SK-N-SH (cell line): ENCODE results near the gene RASD2. TPM values are rescaled to one million over a fixed set of nuclear protein-coding genes. Genes with fewer than 3 reads are reported as not detected.

Source experiments
- CTCF ChIA-PET: fragments of 300-600, 350-600 bp; formaldehyde crosslinking; extraction: SDS; loops from one replicate; lab custom pipeline; 2021; lab: Yijun Ruan, JAX
- POLR2A ChIA-PET: fragments of 350-600 bp; sonication (Branson Sonifier 250); formaldehyde crosslinking; extraction: SDS; loops from one replicate; lab custom pipeline; 2020; ENCODE audit warnings: antibody characterized with exemption, inconsistent platforms; lab: Yijun Ruan, JAX
- DNase-seq: peaks from one replicate; pipeline ENCODE4 v3.0.0; 2012
- H2AFZ ChIP-seq: fragments of 200-600 bp; sonication (generic); 2 replicates; pipeline ENCODE4 v1.8.1; 2016; ENCODE audit warnings: antibody characterized with exemption, mild to moderate bottlenecking, low read depth
- H3F3A ChIP-seq: fragments of 200-600 bp; sonication (generic); replicated peaks from 2 replicates; pipeline ENCODE3; 2016; ENCODE audit warnings: antibody characterized with exemption, mild to moderate bottlenecking; ENCODE audit not compliant: insufficient read depth
- H3K27ac ChIP-seq, 2 experiments: fragments of 200-500 bp in 1 of 2; fragments of 200-600 bp in 1 of 2; sonication (Bioruptor generic) in 1 of 2; sonication (generic), shearing (Covaris generic) in 1 of 2; 2 replicates each; pipeline versions ENCODE4 v1.5.1 to v1.6.1; 2014 to 2016; ENCODE audit warnings: low read depth in 2 of 2, inconsistent platforms in 1 of 2, low read length in 1 of 2, mild to moderate bottlenecking in 1 of 2, mixed read lengths in 1 of 2
- H3K27me3 ChIP-seq: fragments of 200-600 bp; sonication (generic), shearing (Covaris generic); 2 replicates; pipeline ENCODE4 v1.6.1; 2016; ENCODE audit warnings: mixed run types; ENCODE audit not compliant: insufficient read depth
- H3K36me3 ChIP-seq, 2 experiments: fragments of 200-500 bp in 1 of 2; fragments of 200-600 bp in 1 of 2; sonication (Bioruptor generic) in 1 of 2; sonication (generic) in 1 of 2; replicated peaks in 1 of 2; 2 replicates each; pipeline versions ENCODE3 to v1.5.1; 2014 to 2016; ENCODE audit warnings: low read length in 1 of 2, mild to moderate bottlenecking in 1 of 2; ENCODE audit not compliant: insufficient read depth in 2 of 2, control insufficient read depth in 1 of 2
- H3K4me1 ChIP-seq, 2 experiments: fragments of 200-500 bp in 1 of 2; fragments of 200-600 bp in 1 of 2; sonication (Bioruptor generic) in 1 of 2; sonication (generic), shearing (Covaris generic) in 1 of 2; 2 replicates each; pipeline versions ENCODE4 v1.5.1 to v1.6.1; 2014 to 2016; ENCODE audit warnings: low read depth in 1 of 2, low read length in 1 of 2, mixed run types in 1 of 2; ENCODE audit not compliant: insufficient read depth in 2 of 2, control insufficient read depth in 1 of 2
- H3K4me2 ChIP-seq: fragments of 200-600 bp; sonication (generic), shearing (Covaris generic); 2 replicates; pipeline ENCODE4 v1.6.1; 2017; ENCODE audit warnings: mixed run types
- H3K4me3 ChIP-seq, 2 experiments: fragments of 200-500 bp in 1 of 2; fragments of 200-600 bp in 1 of 2; sonication (Bioruptor generic) in 1 of 2; sonication (generic), shearing (Covaris generic) in 1 of 2; 2 replicates each; pipeline versions ENCODE4 v1.5.1 to v1.8.1; 2014 to 2016; ENCODE audit warnings: low read depth in 2 of 2, inconsistent platforms in 1 of 2, low read length in 1 of 2, mild to moderate bottlenecking in 1 of 2, mixed read lengths in 1 of 2, moderate library complexity in 1 of 2
- H3K79me2 ChIP-seq: fragments of 200-600 bp; sonication (generic); 2 replicates; pipeline ENCODE4 v1.8.1; 2017; ENCODE audit warnings: mild to moderate bottlenecking; ENCODE audit not compliant: insufficient read depth
- H3K9ac ChIP-seq: fragments of 200-600 bp; sonication (generic); 2 replicates; pipeline ENCODE4 v1.6.1; 2017; ENCODE audit warnings: mixed run types
- H3K9me2 ChIP-seq: fragments of 200-600 bp; sonication (generic); 2 replicates; pipeline ENCODE4 v1.6.1; 2017; ENCODE audit warnings: mixed run types
- H3K9me3 ChIP-seq: fragments of 200-600 bp; sonication (generic); 2 replicates; pipeline ENCODE4 v1.6.1; 2017; ENCODE audit warnings: mixed run types, mild to moderate bottlenecking, moderate library complexity
- H4K20me1 ChIP-seq: fragments of 200-600 bp; sonication (generic); 2 replicates; pipeline ENCODE4 v1.6.1; 2017; ENCODE audit warnings: mild to moderate bottlenecking, mixed run types; ENCODE audit not compliant: insufficient read depth
- EZH2phosphoT487 ChIP-seq: fragments of 200-600 bp; sonication (generic); IDR thresholded peaks from 2 replicates; pipeline ENCODE4 v1.6.1; 2017; ENCODE audit warnings: low read depth, mixed run types, mild to moderate bottlenecking, antibody characterized with exemption, moderate library complexity, borderline replicate concordance
- FOXM1 ChIP-seq: IDR thresholded peaks from 2 replicates; pipeline ENCODE4 v1.4.0; 2012; ENCODE audit warnings: low read depth, mild to moderate bottlenecking
- IRF3 ChIP-seq: fragments of 150-350 bp; IDR thresholded peaks from 2 replicates; pipeline ENCODE4 v1.6.1; 2016; ENCODE audit warnings: mild to moderate bottlenecking, low read depth, low read length
- JUND ChIP-seq: IDR thresholded peaks from 2 replicates; pipeline ENCODE4 v1.4.0; 2012
- MEF2A ChIP-seq: IDR thresholded peaks from 2 replicates; pipeline ENCODE4 v1.4.0; 2012; ENCODE audit warnings: low read depth, borderline replicate concordance
- MXI1 ChIP-seq: IDR thresholded peaks from 2 replicates; pipeline ENCODE4 v1.6.1; 2012; ENCODE audit warnings: mild to moderate bottlenecking, low read depth, low read length, improper control_type of control experiment
- NFIC ChIP-seq: IDR thresholded peaks from 2 replicates; pipeline ENCODE4 v1.4.0; 2012; ENCODE audit warnings: borderline replicate concordance
- PBX3 ChIP-seq: IDR thresholded peaks from 2 replicates; pipeline ENCODE4; 2012
- REST ChIP-seq: IDR thresholded peaks from 2 replicates; pipeline ENCODE4 v1.6.1; 2012; ENCODE audit warnings: mild to moderate bottlenecking, low read depth, low read length, moderate library complexity
- TAF1 ChIP-seq: IDR thresholded peaks from 2 replicates; pipeline ENCODE4 v1.6.1; 2012; ENCODE audit warnings: low read depth, mild to moderate bottlenecking, low read length, moderate library complexity, borderline replicate concordance
- TCF12 ChIP-seq: IDR thresholded peaks from 2 replicates; pipeline ENCODE4 v1.4.0; 2012
- USF1 ChIP-seq: IDR thresholded peaks from 2 replicates; pipeline ENCODE4 v1.4.0; 2012; ENCODE audit warnings: low read depth, borderline replicate concordance
- USF2 ChIP-seq: fragments of 150-350 bp; IDR thresholded peaks from 2 replicates; pipeline ENCODE4 v1.6.1; 2017; ENCODE audit warnings: antibody characterized with exemption, low read length, low read depth, borderline replicate concordance
- YY1 ChIP-seq: IDR thresholded peaks from 2 replicates; pipeline ENCODE4 v1.4.0; 2012; ENCODE audit warnings: low read depth, mild to moderate bottlenecking
- WGBS: methylation state at CpG from one replicate; pipeline ENCODE4 v1.1.6; 2017; ENCODE audit warnings: low lambda C conversion rate; 5-methylcytosine and 5-hydroxymethylcytosine counted together
- polyA plus RNA-seq, 3 experiments: library from polyadenylated mRNA; depleted of rRNA; stranded (reverse); fragments of >200 nt; gene quantifications; 2 replicates each; pipeline ENCODE4 v1.2.3, GENCODE V29; 2012
- TF ChIP-seq, protein P1 (sequence below): IDR thresholded peaks from 2 replicates; pipeline ENCODE4 v1.4.0; 2012; ENCODE audit warnings: low read depth

RASD2 gene
- polyA plus RNA-seq, 1 of the 3 experiments (the other 2 are of a cell fraction), result 0.30 TPM

GRCh38 chr22:35552196-35552842 lies 11.7 kb downstream of the RASD2 start:
- Histone ChIP-seq H3K4me1 (peaks cover 0 to 8% of the 10 kb centered on the region in 2 experiments; a peak in 2 of 4 replicates), H2AFZ (no peak overlapping the region), H3K4me2 (no peak overlapping the region), H3K79me2 (no peaks in the 10 kb centered on the region), H3K36me3 (no peaks in the 10 kb centered on the region), H3K27ac (no peak overlapping the region), H3K9me3 (no peaks in the 10 kb centered on the region), H3K9me2 (no peaks in the 10 kb centered on the region), H4K20me1 (no peaks in the 10 kb centered on the region), H3K27me3 (no peaks in the 10 kb centered on the region), H3K4me3 (no peak overlapping the region), H3K9ac (no peak overlapping the region), H3F3A (no peaks in the 10 kb centered on the region)
- peak; percentile 87 for DNase-seq
- POLR2A ChIA-PET, result no interaction called here
- CTCF ChIA-PET, result interaction anchor here (1.1 to 2.8 kb wide), 5 partner anchors 31 to 572 kb away, joined by 3 to 16 read pairs (median 3); no protein-coding TSS in a partner anchor
- WGBS, result 67% methylated on average over 13 of the region's 13 CpGs
- TF ChIP-seq TAF1, result no peak
- TF ChIP-seq MEF2A, result no peak
- no peak for TF ChIP-seq PBX3
- no peak for TF ChIP-seq TCF12
- TF ChIP-seq EZH2phosphoT487, result no peak
- TF ChIP-seq, protein P1, sequence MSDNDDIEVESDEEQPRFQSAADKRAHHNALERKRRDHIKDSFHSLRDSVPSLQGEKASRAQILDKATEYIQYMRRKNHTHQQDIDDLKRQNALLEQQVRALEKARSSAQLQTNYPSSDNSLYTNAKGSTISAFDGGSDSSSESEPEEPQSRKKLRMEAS, result no peak
- no peak for TF ChIP-seq NFIC
- no peak for TF ChIP-seq USF2

DNA sequence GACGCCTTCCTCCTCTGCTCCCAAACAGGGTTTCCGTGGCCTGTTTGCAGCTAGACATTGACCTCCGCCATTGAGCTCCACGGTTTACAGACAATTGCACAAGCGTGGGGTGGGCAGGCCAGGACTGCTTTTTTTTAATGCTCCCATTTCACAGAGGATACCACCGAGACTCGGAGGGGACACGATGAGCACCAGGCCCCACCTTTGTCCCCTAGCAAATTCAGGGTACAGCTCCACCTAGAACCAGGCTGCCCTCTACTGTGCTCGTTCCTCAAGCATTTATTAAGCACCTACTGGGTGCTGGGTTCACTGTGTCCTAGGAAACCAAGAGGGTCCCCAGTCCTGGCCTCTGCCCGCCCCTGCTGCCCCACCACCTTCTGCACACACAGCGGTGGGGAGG lies 12.2 kb downstream of the RASD2 start:
- Histone ChIP-seq H4K20me1 (no peaks in the 10 kb centered on the region), H3K36me3 (no peaks in the 10 kb centered on the region), H3K4me1 (peaks cover 0 to 8% of the 10 kb centered on the region in 2 experiments; a peak in 2 of 4 replicates), H3K9me2 (no peaks in the 10 kb centered on the region), H3K9me3 (no peaks in the 10 kb centered on the region), H3K9ac (no peak overlapping the region), H3K4me2 (no peak overlapping the region), H3F3A (no peaks in the 10 kb centered on the region), H3K27ac (no peak overlapping the region), H3K27me3 (no peaks in the 10 kb centered on the region), H3K4me3 (no peak overlapping the region), H3K79me2 (no peaks in the 10 kb centered on the region), H2AFZ (no peak overlapping the region)
- ChIA-PET CTCF (interaction anchor here (0.6 to 2.8 kb wide), 6 partner anchors 9 to 202 kb away, joined by 3 to 16 read pairs (median 4); no protein-coding TSS in a partner anchor), POLR2A (no interaction called here)
- no peak for DNase-seq
- 82% methylated on average over 11 of the region's 11 CpGs for WGBS
- TF ChIP-seq USF1 (no peak), USF2 (no peak), JUND (no peak), REST (no peak), TCF12 (no peak), MXI1 (no peak), TAF1 (no peak), FOXM1 (no peak), IRF3 (no peak), MEF2A (no peak), YY1 (no peak)
